Osteoblast (primary cell): Measurements from ENCODE around the gene RASA3. TPM values are rescaled to one million over a fixed set of nuclear protein-coding genes. Genes with fewer than 3 reads are reported as not detected.
A peak's percentile ranks its signal among the peaks of the same experiment; 100 is the strongest.

Experiments used
- DNase-seq: peaks from one replicate; pipeline ENCODE4 v3.0.0; 2011; ENCODE audit warnings: low spot score, mixed read lengths; ENCODE audit not compliant: insufficient read length; ENCODE audit errors: missing footprints
- H2AFZ ChIP-seq: 2 replicates; pipeline ENCODE4 v1.6.0; 2011; ENCODE audit warnings: mild to moderate bottlenecking, low read length
- H3K27ac ChIP-seq: 2 replicates; pipeline ENCODE4 v1.5.1; 2011; ENCODE audit warnings: mild to moderate bottlenecking, low read depth, low read length, moderate library complexity
- H3K27me3 ChIP-seq: 2 replicates; pipeline ENCODE4 v1.6.0; 2012; ENCODE audit warnings: mild to moderate bottlenecking, control low read depth, inconsistent platforms, low read length, moderate library complexity; ENCODE audit not compliant: insufficient read depth
- H3K36me3 ChIP-seq: 2 replicates; pipeline ENCODE4 v1.5.1; 2011; ENCODE audit warnings: mild to moderate bottlenecking, low read length, control low read depth, moderate library complexity; ENCODE audit not compliant: insufficient read depth
- H3K4me1 ChIP-seq: 2 replicates; pipeline ENCODE4 v1.5.1; 2011; ENCODE audit warnings: mild to moderate bottlenecking, low read length, control low read depth, moderate library complexity; ENCODE audit not compliant: insufficient read depth
- H3K4me2 ChIP-seq: 2 replicates; pipeline ENCODE4 v1.6.0; 2011; ENCODE audit warnings: mild to moderate bottlenecking, low read length; ENCODE audit not compliant: insufficient read depth
- H3K4me3 ChIP-seq: fragments of 200-600 bp; sonication (generic); 3 replicates; pipeline ENCODE4 v1.5.1; 2012; ENCODE audit warnings: mild to moderate bottlenecking, low read length, inconsistent platforms; ENCODE audit not compliant: insufficient read depth
- H3K79me2 ChIP-seq: 2 replicates; pipeline ENCODE4 v1.6.0; 2012; ENCODE audit warnings: mild to moderate bottlenecking, low read length, control low read depth, inconsistent platforms; ENCODE audit not compliant: insufficient read depth
- H3K9me3 ChIP-seq: 2 replicates; pipeline ENCODE4 v1.5.1; 2011; ENCODE audit warnings: low read depth, low read length, control low read depth
- H4K20me1 ChIP-seq: 2 replicates; pipeline ENCODE4 v1.6.0; 2012; ENCODE audit warnings: mild to moderate bottlenecking, low read length, control low read depth; ENCODE audit not compliant: insufficient read depth
- total RNA-seq: library from RNA; depleted of rRNA; stranded (reverse); fragments of >200 nt; gene quantifications from 2 replicates; pipeline ENCODE4 v1.2.3, GENCODE V29; 2012
- TF ChIP-seq, protein P1 (sequence below): IDR thresholded peaks from 2 replicates; pipeline ENCODE4 v1.5.1; 2011; ENCODE audit warnings: mild to moderate bottlenecking, low read depth, low read length, moderate library complexity; ENCODE audit errors: extremely low read depth

The RASA3 gene
- total RNA-seq, 1 donor, result 41.3 TPM

DNA sequence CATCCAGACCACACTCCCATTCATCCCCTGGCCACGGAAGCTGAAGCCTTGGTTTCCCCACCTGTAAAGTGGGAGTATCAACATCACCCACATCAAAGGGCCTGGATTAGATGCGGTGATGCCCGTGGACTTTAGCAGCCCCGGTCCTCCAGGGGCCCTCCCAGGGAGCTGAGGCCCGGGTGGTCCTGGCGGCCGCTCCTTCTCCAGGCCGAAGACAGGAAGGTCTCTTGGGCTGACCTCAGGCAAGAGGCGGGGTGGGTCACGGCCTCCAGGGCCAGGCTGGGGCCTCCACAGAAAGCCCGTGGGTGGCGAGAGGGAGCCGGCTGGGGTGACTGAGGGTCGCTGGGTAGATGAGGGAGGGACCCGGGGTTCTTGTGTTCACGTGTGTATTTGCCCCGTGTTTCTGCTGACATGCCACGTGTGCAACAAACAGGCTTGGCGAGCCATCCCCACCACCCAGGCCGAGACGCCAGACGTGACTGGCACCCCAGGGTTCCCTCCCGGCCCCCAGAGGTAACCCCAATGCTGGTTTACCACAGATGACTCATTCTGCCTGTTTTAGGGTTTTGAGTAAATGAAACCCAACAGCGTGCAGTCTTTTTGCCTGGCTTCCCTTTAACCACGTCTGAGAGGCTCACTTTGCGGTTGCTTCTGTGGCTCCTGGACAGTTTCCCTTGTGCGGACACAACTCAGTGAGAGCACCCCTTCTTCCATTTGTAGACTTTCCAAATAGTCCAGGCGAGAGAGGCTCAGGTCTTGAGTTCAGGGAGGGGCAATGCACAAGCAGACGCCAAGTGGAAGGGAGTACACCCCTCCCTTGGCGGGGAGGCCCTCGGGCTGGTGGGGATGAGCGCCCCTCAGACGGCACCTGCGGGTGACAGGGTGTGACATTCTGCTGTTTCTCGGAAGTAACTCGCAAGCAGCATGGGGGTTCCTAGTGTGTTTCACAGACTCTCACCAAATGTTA lies 201.5 kb downstream of the RASA3 start:
- no peaks in the 10 kb centered on the region for H3K36me3 ChIP-seq
- TF ChIP-seq, protein P1, sequence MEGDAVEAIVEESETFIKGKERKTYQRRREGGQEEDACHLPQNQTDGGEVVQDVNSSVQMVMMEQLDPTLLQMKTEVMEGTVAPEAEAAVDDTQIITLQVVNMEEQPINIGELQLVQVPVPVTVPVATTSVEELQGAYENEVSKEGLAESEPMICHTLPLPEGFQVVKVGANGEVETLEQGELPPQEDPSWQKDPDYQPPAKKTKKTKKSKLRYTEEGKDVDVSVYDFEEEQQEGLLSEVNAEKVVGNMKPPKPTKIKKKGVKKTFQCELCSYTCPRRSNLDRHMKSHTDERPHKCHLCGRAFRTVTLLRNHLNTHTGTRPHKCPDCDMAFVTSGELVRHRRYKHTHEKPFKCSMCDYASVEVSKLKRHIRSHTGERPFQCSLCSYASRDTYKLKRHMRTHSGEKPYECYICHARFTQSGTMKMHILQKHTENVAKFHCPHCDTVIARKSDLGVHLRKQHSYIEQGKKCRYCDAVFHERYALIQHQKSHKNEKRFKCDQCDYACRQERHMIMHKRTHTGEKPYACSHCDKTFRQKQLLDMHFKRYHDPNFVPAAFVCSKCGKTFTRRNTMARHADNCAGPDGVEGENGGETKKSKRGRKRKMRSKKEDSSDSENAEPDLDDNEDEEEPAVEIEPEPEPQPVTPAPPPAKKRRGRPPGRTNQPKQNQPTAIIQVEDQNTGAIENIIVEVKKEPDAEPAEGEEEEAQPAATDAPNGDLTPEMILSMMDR, result no peak
- H3K9me3 ChIP-seq, result no peaks in the 10 kb centered on the region
- H3K4me2 ChIP-seq, result no peak overlapping the region
- no peaks in the 10 kb centered on the region for H3K27me3 ChIP-seq
- DNase-seq, result peak; percentile 82
- no peaks in the 10 kb centered on the region for H4K20me1 ChIP-seq
- no peak overlapping the region for H3K27ac ChIP-seq
- peaks cover 34% of the 10 kb centered on the region for H3K4me1 ChIP-seq
- no peak overlapping the region for H2AFZ ChIP-seq
- no peaks in the 10 kb centered on the region for H3K79me2 ChIP-seq
- no peak overlapping the region for H3K4me3 ChIP-seq

DNA sequence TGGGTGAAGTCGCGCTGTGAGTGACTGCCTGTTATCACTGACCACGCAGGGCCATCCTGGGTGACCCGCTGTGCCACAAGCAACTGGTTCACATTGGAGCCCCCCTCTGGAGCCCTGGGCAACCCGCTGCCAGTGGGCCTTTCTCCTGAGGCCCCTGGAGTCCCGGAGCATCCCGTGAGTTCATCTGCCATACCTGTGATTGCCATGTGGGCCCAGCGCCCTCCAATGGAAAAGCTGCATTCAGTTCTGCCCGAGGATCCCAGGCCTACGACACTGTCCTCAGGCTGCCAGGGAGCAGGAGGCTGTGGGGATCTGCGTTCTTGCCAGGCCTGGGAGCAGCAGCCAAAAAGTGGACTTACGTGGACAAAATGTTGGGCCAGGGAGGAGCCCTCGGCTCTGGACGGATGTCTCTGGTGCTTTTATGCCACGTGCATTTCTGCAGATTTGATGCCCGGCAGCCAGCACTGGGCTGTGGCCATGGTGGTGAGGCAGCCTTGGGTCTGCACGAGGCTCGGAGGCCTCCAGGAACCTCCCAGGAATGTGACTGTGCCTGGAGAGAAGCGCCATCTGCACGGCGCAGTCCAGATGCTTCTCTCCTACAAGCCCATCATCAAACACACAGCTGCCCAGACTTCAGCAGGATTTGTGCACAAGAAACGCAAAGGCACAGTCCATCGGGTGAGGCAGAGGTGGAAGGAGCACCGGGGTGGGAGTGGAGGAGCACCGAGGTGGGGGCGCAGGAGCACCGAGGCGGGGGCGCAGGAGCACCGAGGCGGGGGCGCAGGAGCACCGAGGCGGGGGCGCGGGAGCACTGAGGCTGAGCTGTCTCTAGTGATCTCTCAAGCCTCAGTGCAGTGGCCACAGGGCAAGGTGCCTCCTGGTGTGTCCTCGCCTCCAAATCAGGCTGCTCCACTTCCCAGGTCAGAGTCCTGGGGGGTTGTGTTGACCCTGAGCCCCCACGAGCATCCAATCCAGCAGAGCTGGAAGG lies 202.5 kb downstream of the RASA3 start:
- H3K27me3 ChIP-seq, result no peaks in the 10 kb centered on the region
- H3K4me3 ChIP-seq, result no peak overlapping the region
- no peaks in the 10 kb centered on the region for H3K79me2 ChIP-seq
- DNase-seq, result peak; percentile 89
- peaks cover 34% of the 10 kb centered on the region for H3K4me1 ChIP-seq
- TF ChIP-seq, protein P1, result no peak
- H4K20me1 ChIP-seq, result no peaks in the 10 kb centered on the region
- peak overlapping the region; percentile 69 for H3K27ac ChIP-seq
- no peaks in the 10 kb centered on the region for H3K36me3 ChIP-seq
- H3K9me3 ChIP-seq, result no peaks in the 10 kb centered on the region
- H2AFZ ChIP-seq, result no peak overlapping the region
- H3K4me2 ChIP-seq, result no peak overlapping the region

DNA sequence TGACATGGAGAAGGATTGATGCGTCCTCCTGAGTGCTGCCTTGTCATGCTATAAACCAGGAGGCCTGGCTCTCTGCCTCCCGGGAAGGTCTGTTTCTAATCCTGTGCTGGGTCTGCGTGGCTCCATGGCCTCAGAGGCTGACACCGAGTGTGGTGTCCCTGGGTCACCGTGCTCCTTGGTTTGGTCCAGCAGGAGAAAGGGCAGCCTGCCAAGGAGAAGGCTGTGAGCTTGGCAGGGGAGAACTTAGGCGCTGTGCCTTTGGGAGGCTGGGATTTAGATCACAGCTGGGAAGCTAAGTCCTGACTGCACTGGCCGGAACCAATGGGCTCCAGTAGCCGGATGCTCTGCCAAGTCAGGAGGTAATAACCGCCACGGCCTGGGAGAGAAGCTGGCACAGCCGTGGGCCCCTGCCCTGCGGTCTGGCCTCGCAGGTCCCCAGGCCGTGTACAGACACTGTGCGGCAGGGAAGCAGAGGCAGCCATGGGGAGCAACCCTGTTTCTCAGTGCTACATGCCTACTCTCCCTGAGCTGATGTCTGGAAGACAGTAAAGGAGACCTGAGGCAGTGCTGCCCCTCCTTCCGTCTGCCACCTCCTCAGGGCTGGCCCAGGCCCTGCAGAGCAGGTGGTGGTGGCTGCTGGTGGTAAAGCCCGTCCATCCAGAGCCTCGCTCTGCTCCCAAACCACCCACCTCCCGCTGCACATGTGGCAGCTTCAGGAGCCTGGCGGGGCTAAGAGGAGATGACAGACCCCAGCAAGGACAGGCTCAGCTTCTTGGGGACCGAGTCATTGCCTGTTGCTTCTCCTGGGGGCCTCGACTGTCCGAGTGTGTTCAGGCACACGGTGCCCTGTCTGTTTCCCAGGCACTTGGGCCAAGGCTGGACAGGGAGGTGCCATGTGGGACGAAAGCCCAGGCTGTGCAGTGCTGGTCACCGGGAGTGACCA lies 203.5 kb downstream of the RASA3 start:
- Histone ChIP-seq H3K9me3 (no peaks in the 10 kb centered on the region), H3K4me3 (peak overlapping the region; percentile 33), H3K4me2 (peak overlapping the region; percentile 55), H3K27me3 (no peaks in the 10 kb centered on the region), H2AFZ (no peak overlapping the region), H3K36me3 (no peaks in the 10 kb centered on the region), H3K27ac (peak overlapping the region; percentile 69), H4K20me1 (no peaks in the 10 kb centered on the region), H3K4me1 (peaks cover 34% of the 10 kb centered on the region), H3K79me2 (no peaks in the 10 kb centered on the region)
- TF ChIP-seq, protein P1, result no peak
- peak; percentile 99 for DNase-seq

Other genes with a start within 250 kb of the RASA3 start
- gene C13orf46, start 158.5 kb downstream of the RASA3 start, total RNA-seq, result 0.36 and 0.59 TPM in 2 replicates
- gene CFAP97D2, start 46.6 kb upstream of the RASA3 start, total RNA-seq, result not detected in 2 replicates
- 82.2 and 85.7 TPM in 2 replicates for gene CDC16, start 102.3 kb upstream of the RASA3 start, total RNA-seq
- gene UPF3A, start 149.0 kb upstream of the RASA3 start, total RNA-seq, result 25.0 and 28.9 TPM in 2 replicates
- gene CHAMP1, start 181.9 kb upstream of the RASA3 start, total RNA-seq, result 9.4 and 10.3 TPM in 2 replicates